GM12892 (cell line): ENCODE data around the gene HSPA1B.

Source experiments
- POLR2A ChIP-seq: IDR thresholded peaks from 2 replicates; pipeline ENCODE4 v1.6.1; 2011; ENCODE audit warnings: low read depth, low read length, control low read depth
- POLR2AphosphoS5 ChIP-seq: IDR thresholded peaks from 2 replicates; pipeline ENCODE4 v1.6.1; 2011; ENCODE audit warnings: low read depth, low read length, control low read depth
- TAF1 ChIP-seq: IDR thresholded peaks from 2 replicates; pipeline ENCODE4 v1.6.1; 2011; ENCODE audit warnings: low read depth, mild to moderate bottlenecking, control low read depth, low read length, borderline replicate concordance

DNA sequence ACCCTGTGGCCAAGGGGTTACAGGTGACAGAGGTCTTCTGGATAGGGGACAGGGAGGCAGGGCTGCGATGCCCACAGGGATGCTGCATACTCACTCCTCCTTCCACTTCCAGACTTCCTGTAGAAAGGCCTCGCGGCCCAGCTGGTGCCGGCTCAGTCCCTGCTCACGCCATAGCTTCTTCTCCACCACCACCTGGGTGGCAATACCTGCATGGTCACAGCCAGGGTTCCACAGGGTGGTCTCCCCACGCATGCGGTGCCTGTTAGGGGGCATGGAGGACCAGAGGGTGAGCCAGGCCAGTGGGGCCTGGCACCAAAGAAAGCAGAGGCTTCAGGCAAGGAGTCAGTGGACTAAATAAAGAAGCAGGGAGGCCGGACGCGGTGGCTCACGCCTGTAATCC, 42.1 kb upstream of the HSPA1B start:
- no peak for TF ChIP-seq POLR2A
- TF ChIP-seq TAF1, result no peak
- no peak for TF ChIP-seq POLR2AphosphoS5
